Measurements from ENCODE around the gene ZNF846. TPM values are rescaled to one million over a fixed set of nuclear protein-coding genes. Genes with fewer than 3 reads are reported as not detected.

Gene ZNF846
- total and polyA plus RNA-seq, 10 donors = 4.8 to 24.0 (median 12.2) TPM

DNA sequence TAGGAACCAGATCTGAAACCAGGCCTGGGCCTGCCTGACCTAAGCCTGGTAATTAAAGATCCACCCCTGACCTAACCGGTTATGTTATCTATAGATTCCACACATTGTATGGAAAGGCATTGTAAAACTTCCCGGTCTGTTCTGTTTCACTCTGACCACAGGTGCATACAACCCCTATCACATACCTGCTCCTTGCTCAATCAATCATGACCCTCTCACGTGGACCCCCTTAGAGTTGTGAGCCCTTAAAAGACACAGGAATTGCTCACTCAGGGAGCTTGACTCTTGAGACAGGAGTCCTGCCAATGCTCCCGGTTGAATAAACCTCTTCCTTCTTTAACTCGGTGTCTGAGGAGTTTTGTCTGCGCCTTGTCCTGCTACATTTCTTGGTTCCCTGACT, 66.4 kb downstream of the ZNF846 start:
- no peaks in the 10 kb centered on the region for H3K27me3 ChIP-seq (replicated peaks in 1 of 7)
- intact Hi-C loops (cut with DNase I; ENCODE audit: low total_unique reads) = no loop called here
- H3K9me3 ChIP-seq = peaks cover 0 to 15% (median 9%) of the 10 kb centered on the region in 8 donors
- no peak overlapping the region for H3K4me3 ChIP-seq
- WGBS, 5 donors = 90 to 94% (median 91%) methylated on average over 6 of the region's 6 CpGs
- no peak for DNase-seq
- no peaks in the 10 kb centered on the region for H3K36me3 ChIP-seq
- no peak for TF ChIP-seq CTCF (IDR thresholded peaks at IDR 0.05 in 8 of 11, conservative IDR thresholded peaks at IDR 0.05 in 3 of 11)
- TF ChIP-seq POLR2A (IDR thresholded peaks at IDR 0.05) = no peak
- H3K4me1 ChIP-seq = no peaks in the 10 kb centered on the region
- H3K27ac ChIP-seq = no peak overlapping the region

Other genes with a start within 250 kb of the ZNF846 start
- gene ZNF426, start 230.1 kb downstream of the ZNF846 start, total RNA-seq = 10 to 100 TPM; 12.1 to 22.7 (median 16.9) TPM
- gene ZNF426, start 230.1 kb downstream of the ZNF846 start, polyA plus RNA-seq = 1 to 10 TPM; 1.7 to 3.4 (median 2.4) TPM
- 10 to 100 TPM; 27.7 to 44.8 (median 35.0) TPM for gene ZNF121, start 184.2 kb downstream of the ZNF846 start, total RNA-seq
- 1 to 10 TPM; 5.5 to 9.1 (median 8.2) TPM for gene ZNF121, start 184.2 kb downstream of the ZNF846 start, polyA plus RNA-seq
- 10 to 100 TPM; 23.8 to 42.0 (median 33.2) TPM for gene ZNF561, start 147.5 kb downstream of the ZNF846 start, total RNA-seq
- 10 to 100 TPM; 11.7 to 15.3 (median 12.4) TPM for gene ZNF561, start 147.5 kb downstream of the ZNF846 start, polyA plus RNA-seq
- gene ZNF562, start 93.6 kb downstream of the ZNF846 start, total RNA-seq = 10 to 100 TPM; 29.7 to 44.8 (median 34.6) TPM
- gene ZNF562, start 93.6 kb downstream of the ZNF846 start, polyA plus RNA-seq = 1 to 10 TPM; 2.5 to 6.0 (median 2.8) TPM
- gene FBXL12, start 50.3 kb upstream of the ZNF846 start, total RNA-seq = 10 to 100 TPM; 19.8 to 31.9 (median 22.9) TPM
- 10 to 100 TPM; 14.5 to 18.1 (median 16.0) TPM for gene FBXL12, start 50.3 kb upstream of the ZNF846 start, polyA plus RNA-seq
- gene UBL5, start 59.2 kb upstream of the ZNF846 start, total RNA-seq = 100 to 1,000 TPM; 180 to 286 (median 224) TPM
- gene UBL5, start 59.2 kb upstream of the ZNF846 start, polyA plus RNA-seq = 100 to 1,000 TPM; 615 to 778 (median 743) TPM
- 10 to 100 TPM; 37.7 to 53.2 (median 46.8) TPM for gene PIN1, start 66.6 kb upstream of the ZNF846 start, total RNA-seq
- 10 to 100 TPM; 60.8 to 86.1 (median 77.7) TPM for gene PIN1, start 66.6 kb upstream of the ZNF846 start, polyA plus RNA-seq
- 1 to 10 TPM; 1.5 to 4.6 (median 2.8) TPM for gene OLFM2, start 167.8 kb upstream of the ZNF846 start, total RNA-seq
- gene OLFM2, start 167.8 kb upstream of the ZNF846 start, polyA plus RNA-seq = 1 to 10 TPM; 1.5 to 2.6 (median 1.9) TPM
- 1 to 10 TPM in 3 of 7 donors, under 1 TPM in 4; 0.51 to 4.8 (median 0.70) TPM for gene COL5A3, start 241.8 kb upstream of the ZNF846 start, total RNA-seq
- gene COL5A3, start 241.8 kb upstream of the ZNF846 start, polyA plus RNA-seq = 1 to 10 TPM; 1.0 to 2.2 (median 1.3) TPM
- gene RDH8, start 244.7 kb upstream of the ZNF846 start, total RNA-seq = not detected
- gene RDH8, start 244.7 kb upstream of the ZNF846 start, polyA plus RNA-seq = not detected